ENCODE data around the gene NUDT22. TPM values are rescaled to one million over a fixed set of nuclear protein-coding genes. Genes with fewer than 3 reads are reported as not detected.

The NUDT22 gene
- polyA plus RNA-seq, 1 donor from 2014 or later, result 47.3 TPM

GRCh38 chr11:64192434-64192833, 33.6 kb upstream of the NUDT22 start:
- no peaks in the 10 kb centered on the region for H3K36me3 ChIP-seq (ENCODE audit: insufficient read depth, low read length)
- no peak overlapping the region for H3K4me2 ChIP-seq (ENCODE audit: low read length)
- H2AFZ ChIP-seq (ENCODE audit: low read depth, low read length), result no peak overlapping the region
- no peak overlapping the region for H3K27ac ChIP-seq (ENCODE audit: low read length)
- no peaks in the 10 kb centered on the region for H3K27me3 ChIP-seq (ENCODE audit: insufficient read depth, low read depth, low read length)
- H3K9ac ChIP-seq (ENCODE audit: low read length), result no peak overlapping the region
- H3K4me3 ChIP-seq (ENCODE audit: low read length), result no peak overlapping the region
- H3K9me3 ChIP-seq (ENCODE audit: low read length), result no peaks in the 10 kb centered on the region
- no peaks in the 10 kb centered on the region for H3K9me2 ChIP-seq (ENCODE audit: insufficient read depth, low read length)
- no peak for TF ChIP-seq CTCF (IDR thresholded peaks at IDR 0.05; ENCODE audit: poor library complexity, severe bottlenecking)
- no peak for TF ChIP-seq REST (IDR thresholded peaks at IDR 0.05; ENCODE audit: borderline replicate concordance)
- TF ChIP-seq MXI1 (conservative IDR thresholded peaks at IDR 0.05; ENCODE audit: poor library complexity, severe bottlenecking), result no peak
- peaks cover 9% of the 10 kb centered on the region for H3K79me2 ChIP-seq (replicated peaks; ENCODE audit: insufficient read depth, low read length)
- no peaks in the 10 kb centered on the region for H4K20me1 ChIP-seq (ENCODE audit: insufficient read depth)
- no peaks in the 10 kb centered on the region for H3F3A ChIP-seq (ENCODE audit: insufficient read depth, low read length, poor library complexity, severe bottlenecking)

- Histone ChIP-seq H3F3A (ENCODE audit: insufficient read depth, low read length, poor library complexity, severe bottlenecking) (no peaks in the 10 kb centered on the region), H3K4me3 (ENCODE audit: low read length) (no peak overlapping the region), H3K4me2 (ENCODE audit: low read length) (no peak overlapping the region), H3K79me2 (replicated peaks; ENCODE audit: insufficient read depth, low read length) (peaks cover 3% of the 10 kb centered on the region), H3K27me3 (ENCODE audit: insufficient read depth, low read depth, low read length) (no peaks in the 10 kb centered on the region), H3K27ac (ENCODE audit: low read length) (no peak overlapping the region), H3K9me3 (ENCODE audit: low read length) (no peaks in the 10 kb centered on the region), H4K20me1 (ENCODE audit: insufficient read depth) (no peaks in the 10 kb centered on the region), H2AFZ (ENCODE audit: low read depth, low read length) (no peak overlapping the region), H3K36me3 (ENCODE audit: insufficient read depth, low read length) (no peaks in the 10 kb centered on the region), H3K9me2 (ENCODE audit: insufficient read depth, low read length) (no peaks in the 10 kb centered on the region), H3K9ac (ENCODE audit: low read length) (no peak overlapping the region)
- no peak for TF ChIP-seq SMC3 (conservative IDR thresholded peaks at IDR 0.05; ENCODE audit: poor library complexity)
- TF ChIP-seq MXI1 (conservative IDR thresholded peaks at IDR 0.05; ENCODE audit: poor library complexity, severe bottlenecking), result no peak
- TF ChIP-seq POLR2AphosphoS5 (IDR thresholded peaks at IDR 0.05), result no peak
- TF ChIP-seq EZH2 (IDR thresholded peaks at IDR 0.05; ENCODE audit: borderline replicate concordance, insufficient read depth, low read length, poor library complexity, severe bottlenecking), result no peak
- TF ChIP-seq EP300 (conservative IDR thresholded peaks at IDR 0.05; ENCODE audit: poor library complexity, severe bottlenecking), result no peak
- no peak for TF ChIP-seq RAD21 (conservative IDR thresholded peaks at IDR 0.05)
- no peak for TF ChIP-seq CTCF (IDR thresholded peaks at IDR 0.05; ENCODE audit: poor library complexity, severe bottlenecking)
Observed at GRCh38 chr11:64196626-64197025, 29.4 kb upstream of the NUDT22 start.

All from neural cell (in vitro differentiated cells).